Smooth muscle cell (in vitro differentiated cells): ENCODE results near the gene IFNK. TPM values are rescaled to one million over a fixed set of nuclear protein-coding genes. Genes with fewer than 3 reads are reported as not detected.

Source experiments
- DNase-seq: peaks from one replicate; lab custom pipeline; 2025; ENCODE audit not compliant: unreplicated experiment; lab: John Stamatoyannopoulos, UW
- H2AFZ ChIP-seq: fragments of 200-600 bp; sonication (generic); 2 replicates; pipeline ENCODE4 v1.6.0; 2016; ENCODE audit warnings: antibody characterized with exemption, low read depth, mild to moderate bottlenecking
- H3F3A ChIP-seq: fragments of 200-600 bp; sonication (generic); 2 replicates; pipeline ENCODE4 v1.6.0; 2017; ENCODE audit warnings: antibody characterized with exemption, low read depth
- H3K27ac ChIP-seq: fragments of 200-600 bp; sonication (generic); 2 replicates; pipeline ENCODE4 v1.5.1; 2016; ENCODE audit warnings: low read depth, mild to moderate bottlenecking
- H3K27me3 ChIP-seq: fragments of 200-600 bp; sonication (generic); 2 replicates; pipeline ENCODE4 v1.6.1; 2016; ENCODE audit warnings: low read depth, mild to moderate bottlenecking
- H3K36me3 ChIP-seq: fragments of 200-600 bp; sonication (generic); 2 replicates; pipeline ENCODE4 v1.5.1; 2016; ENCODE audit warnings: low read depth
- H3K4me1 ChIP-seq: fragments of 200-600 bp; sonication (generic); 2 replicates; pipeline ENCODE4 v1.5.1; 2016; ENCODE audit warnings: low read depth
- H3K4me2 ChIP-seq: fragments of 200-600 bp; sonication (generic); 2 replicates; pipeline ENCODE4 v1.6.0; 2016; ENCODE audit warnings: mild to moderate bottlenecking
- H3K4me3 ChIP-seq: fragments of 200-600 bp; sonication (generic); 2 replicates; pipeline ENCODE4 v1.5.1; 2016; ENCODE audit warnings: mild to moderate bottlenecking
- H3K79me2 ChIP-seq: fragments of 200-600 bp; sonication (generic); 2 replicates; pipeline ENCODE4 v1.6.0; 2016; ENCODE audit warnings: low read depth, mild to moderate bottlenecking
- H3K9ac ChIP-seq: fragments of 200-600 bp; sonication (generic); 2 replicates; pipeline ENCODE4 v1.6.0; 2016; ENCODE audit warnings: low read depth
- H3K9me3 ChIP-seq: fragments of 200-600 bp; sonication (generic); replicated peaks from 2 replicates; pipeline ENCODE4 v1.5.1; 2016; ENCODE audit warnings: low read depth
- H4K20me1 ChIP-seq: fragments of 200-600 bp; sonication (generic); 2 replicates; pipeline ENCODE4 v1.6.0; 2016; ENCODE audit warnings: low read depth
- CTCF ChIP-seq: fragments of 200-600 bp; sonication (generic); IDR thresholded peaks from 2 replicates; pipeline ENCODE4 v1.5.1; 2017; ENCODE audit warnings: borderline replicate concordance, mild to moderate bottlenecking, antibody characterized with exemption; ENCODE audit not compliant: insufficient read depth, poor library complexity, severe bottlenecking
- WGBS: methylation state at CpG from one replicate; pipeline ENCODE4 v1.1.7; 2016; ENCODE audit warnings: low lambda C conversion rate; 5-methylcytosine and 5-hydroxymethylcytosine counted together
- polyA plus RNA-seq: library from polyadenylated mRNA; unstranded; fragments of >200 nt; fragmentation: Nextera tagmentation; extraction: Ambion mirVana; gene quantifications from 2 replicates; pipeline ENCODE4 v1.2.1, GENCODE V29; 2016
- total RNA-seq: library from RNA; depleted of rRNA; stranded (reverse); fragments of >200 nt; gene quantifications from 2 replicates; pipeline ENCODE4 v1.2.3, GENCODE V29; 2014

IFNK gene
- total and polyA plus RNA-seq, 2 experiments from 2014 or later: not detected

GRCh38 chr9:27485158-27485557 lies 38.9 kb upstream of the IFNK start:
- Histone ChIP-seq H3F3A (no peaks in the 10 kb centered on the region), H3K4me3 (no peak overlapping the region), H4K20me1 (no peaks in the 10 kb centered on the region), H3K79me2 (no peaks in the 10 kb centered on the region), H3K4me2 (no peak overlapping the region), H3K9ac (no peak overlapping the region), H2AFZ (no peak overlapping the region), H3K4me1 (peaks cover 26% of the 10 kb centered on the region), H3K36me3 (no peaks in the 10 kb centered on the region), H3K27me3 (no peaks in the 10 kb centered on the region), H3K27ac (no peak overlapping the region), H3K9me3 (no peaks in the 10 kb centered on the region)
- no peak for DNase-seq
- TF ChIP-seq CTCF: no peak
- WGBS: 100% methylated on average over 1 of the region's 1 CpG

GRCh38 chr9:27487128-27487640 lies 36.9 kb upstream of the IFNK start:
- DNase-seq: no peak
- Histone ChIP-seq H3K36me3 (no peaks in the 10 kb centered on the region), H3K27ac (peak overlapping the region; percentile 23), H3K4me1 (peaks cover 26% of the 10 kb centered on the region), H3K27me3 (no peaks in the 10 kb centered on the region), H3K79me2 (no peaks in the 10 kb centered on the region), H3F3A (no peaks in the 10 kb centered on the region), H3K4me3 (no peak overlapping the region), H2AFZ (no peak overlapping the region), H4K20me1 (no peaks in the 10 kb centered on the region), H3K4me2 (no peak overlapping the region), H3K9me3 (no peaks in the 10 kb centered on the region), H3K9ac (no peak overlapping the region)
- 24% methylated on average over 5 of the region's 5 CpGs for WGBS
- TF ChIP-seq CTCF: no peak

GRCh38 chr9:27487927-27488326 lies 36.2 kb upstream of the IFNK start:
- Histone ChIP-seq H2AFZ (no peak overlapping the region), H3K4me2 (no peak overlapping the region), H4K20me1 (no peaks in the 10 kb centered on the region), H3K9me3 (no peaks in the 10 kb centered on the region), H3K4me3 (no peak overlapping the region), H3F3A (no peaks in the 10 kb centered on the region), H3K9ac (no peak overlapping the region), H3K27ac (peak overlapping the region; percentile 23), H3K4me1 (peaks cover 26% of the 10 kb centered on the region), H3K27me3 (no peaks in the 10 kb centered on the region), H3K79me2 (no peaks in the 10 kb centered on the region), H3K36me3 (no peaks in the 10 kb centered on the region)
- no peak for TF ChIP-seq CTCF
- DNase-seq: no peak
- WGBS: 89% methylated on average over 1 of the region's 1 CpG
